Loucy (cell line): Measurements from ENCODE around the gene BST2.

Experiments
- H2AFZ ChIP-seq: fragments of 200-600 bp; sonication (generic); 2 replicates; pipeline ENCODE4 v1.6.0; 2016; ENCODE audit warnings: antibody characterized with exemption, mild to moderate bottlenecking, low read length, moderate library complexity
- H3F3A ChIP-seq: fragments of 200-600 bp; 2 replicates; pipeline ENCODE4 v1.6.0; 2016; ENCODE audit warnings: antibody characterized with exemption, low read depth, mild to moderate bottlenecking
- H3K27me3 ChIP-seq: fragments of 200-600 bp; sonication (generic); 2 replicates; pipeline ENCODE4 v1.6.1; 2014; ENCODE audit warnings: low read length, mild to moderate bottlenecking; ENCODE audit not compliant: insufficient read depth, poor library complexity, severe bottlenecking
- H3K36me3 ChIP-seq: fragments of 200-600 bp; sonication (generic); 2 replicates; pipeline ENCODE4 v1.6.1; 2016; ENCODE audit warnings: low read length; ENCODE audit not compliant: insufficient read depth
- H3K4me1 ChIP-seq: fragments of 200-600 bp; sonication (generic); 2 replicates; pipeline ENCODE4 v1.5.1; 2014; ENCODE audit warnings: low read length, mild to moderate bottlenecking; ENCODE audit not compliant: insufficient read depth, poor library complexity, severe bottlenecking
- H3K4me2 ChIP-seq: fragments of 200-600 bp; sonication (generic); 2 replicates; pipeline ENCODE4 v1.6.0; 2014; ENCODE audit warnings: antibody characterized with exemption, low read length, low read depth, mild to moderate bottlenecking; ENCODE audit not compliant: poor library complexity, severe bottlenecking
- H3K4me3 ChIP-seq: fragments of 200-600 bp; sonication (generic); 2 replicates; pipeline ENCODE4 v1.5.1; 2014; ENCODE audit warnings: low read length, mild to moderate bottlenecking, mixed read lengths; ENCODE audit not compliant: poor library complexity, severe bottlenecking
- H3K79me2 ChIP-seq: fragments of 200-600 bp; sonication (generic); 2 replicates; pipeline ENCODE4 v1.6.1; 2014; ENCODE audit warnings: low read length; ENCODE audit not compliant: insufficient read depth
- H3K9ac ChIP-seq: fragments of 200-600 bp; sonication (generic); 2 replicates; pipeline ENCODE4 v1.6.0; 2014; ENCODE audit warnings: mild to moderate bottlenecking, low read depth, low read length, moderate library complexity; ENCODE audit not compliant: poor library complexity, severe bottlenecking
- H3K9me2 ChIP-seq: fragments of 200-600 bp; sonication (generic); replicated peaks from 2 replicates; pipeline ENCODE4 v1.6.1; 2016; ENCODE audit warnings: low read depth, low read length, mixed read lengths
- H3K9me3 ChIP-seq: fragments of 200-600 bp; sonication (generic); 2 replicates; pipeline ENCODE4 v1.6.1; 2014; ENCODE audit warnings: mild to moderate bottlenecking, antibody characterized with exemption, low read length, low read depth; ENCODE audit not compliant: insufficient read depth
- H4K20me1 ChIP-seq: fragments of 200-600 bp; sonication (generic); 2 replicates; pipeline ENCODE4 v1.6.0; 2014; ENCODE audit warnings: antibody characterized with exemption, low read length, mild to moderate bottlenecking; ENCODE audit not compliant: insufficient read depth, poor library complexity, severe bottlenecking
- CTCF ChIP-seq: fragments of 200-600 bp; sonication (generic); conservative IDR thresholded peaks from 2 replicates; pipeline ENCODE4 v1.5.1; 2014; ENCODE audit warnings: mild to moderate bottlenecking, antibody characterized with exemption, low read length
- EZH2phosphoT487 ChIP-seq: fragments of 200-600 bp; IDR thresholded peaks from 2 replicates; pipeline ENCODE4 v1.6.1; 2018; ENCODE audit warnings: antibody characterized with exemption, mild to moderate bottlenecking, moderate library complexity, borderline replicate concordance

The BST2 gene

DNA sequence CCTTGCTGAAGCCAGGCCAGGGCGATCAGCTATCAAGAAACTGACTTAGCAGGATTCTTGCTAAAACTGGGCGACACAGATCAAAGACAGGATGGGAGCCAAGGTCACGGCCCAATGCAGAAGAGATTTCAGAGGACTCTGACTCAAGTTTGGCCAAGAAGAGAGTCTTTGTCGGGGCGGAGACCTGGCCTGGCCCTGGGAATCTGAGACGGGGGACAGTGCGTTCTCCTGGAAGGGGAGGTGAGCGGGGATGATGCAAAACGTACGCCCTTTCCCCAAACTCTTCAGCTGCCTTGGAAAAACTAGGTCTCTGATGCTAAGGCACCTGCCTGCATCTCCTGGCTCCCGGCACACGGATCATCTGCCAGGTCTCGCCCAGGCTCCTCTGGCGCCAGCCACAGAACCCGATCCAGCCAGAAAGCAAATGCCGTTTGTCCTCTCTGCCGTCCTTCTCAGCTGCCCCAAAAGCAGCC is 24.2 kb upstream of the BST2 start:
- H3K9me3 ChIP-seq, result no peaks in the 10 kb centered on the region
- H3K9ac ChIP-seq, result no peak overlapping the region
- H3K4me1 ChIP-seq, result peaks cover 5% of the 10 kb centered on the region
- H3K4me2 ChIP-seq, result no peak overlapping the region
- H3K36me3 ChIP-seq, result no peaks in the 10 kb centered on the region
- H3K9me2 ChIP-seq, result no peaks in the 10 kb centered on the region
- H3F3A ChIP-seq, result no peaks in the 10 kb centered on the region
- no peaks in the 10 kb centered on the region for H3K27me3 ChIP-seq
- no peak overlapping the region for H3K4me3 ChIP-seq
- H3K79me2 ChIP-seq, result no peaks in the 10 kb centered on the region
- H4K20me1 ChIP-seq, result no peaks in the 10 kb centered on the region
- no peak for TF ChIP-seq EZH2phosphoT487
- no peak for TF ChIP-seq CTCF
- H2AFZ ChIP-seq, result no peak overlapping the region

GRCh38 chr19:17424743-17425365 is 19.4 kb upstream of the BST2 start:
- H3K4me3 ChIP-seq, result no peak overlapping the region
- no peaks in the 10 kb centered on the region for H4K20me1 ChIP-seq
- no peak overlapping the region for H3K9ac ChIP-seq
- H2AFZ ChIP-seq, result no peak overlapping the region
- TF ChIP-seq CTCF (peak; percentile 49), EZH2phosphoT487 (no peak)
- peak overlapping the region; percentile 20 for H3K4me2 ChIP-seq
- H3F3A ChIP-seq, result no peaks in the 10 kb centered on the region
- peaks cover 7% of the 10 kb centered on the region; the same call in 1 of the 2 replicates for H3K79me2 ChIP-seq
- H3K9me2 ChIP-seq, result no peaks in the 10 kb centered on the region
- no peaks in the 10 kb centered on the region for H3K9me3 ChIP-seq
- H3K4me1 ChIP-seq, result peaks cover 15% of the 10 kb centered on the region
- no peaks in the 10 kb centered on the region for H3K36me3 ChIP-seq
- no peaks in the 10 kb centered on the region for H3K27me3 ChIP-seq

DNA sequence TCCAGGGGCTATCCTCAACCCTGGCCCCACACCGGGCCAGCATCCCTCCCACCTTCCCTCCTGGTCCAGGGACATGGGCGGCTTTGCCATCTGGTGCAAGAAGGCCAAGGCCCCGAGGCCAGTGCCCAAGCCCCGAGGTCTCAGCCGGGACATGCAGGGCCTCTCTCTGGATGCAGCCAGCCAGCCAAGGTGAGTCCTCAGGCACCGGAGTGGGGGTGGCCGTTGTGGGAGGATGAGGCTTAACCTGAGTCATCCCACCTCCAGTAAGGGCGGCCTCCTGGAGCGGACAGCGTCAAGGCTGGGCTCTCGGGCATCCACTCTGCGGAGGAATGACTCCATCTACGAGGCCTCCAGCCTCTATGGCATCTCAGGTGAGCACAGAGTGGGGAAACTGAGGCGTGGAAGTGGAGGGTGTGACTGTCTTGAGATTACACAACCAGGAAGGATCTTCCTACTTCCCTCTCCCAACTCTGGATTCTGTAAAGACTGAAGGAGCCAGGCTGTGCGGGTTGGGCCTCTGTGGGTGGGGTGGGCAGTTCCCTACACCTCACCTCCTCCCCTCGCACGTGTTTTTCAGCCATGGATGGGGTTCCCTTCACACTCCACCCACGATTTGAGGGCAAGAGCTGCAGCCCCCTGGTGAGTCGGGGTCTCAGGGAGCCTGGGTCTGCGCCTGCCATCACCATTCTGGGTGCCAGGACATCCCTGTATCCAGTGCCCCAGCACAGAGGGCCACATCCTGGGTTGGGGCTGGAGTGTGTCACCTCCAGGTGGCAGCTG is 18.2 kb upstream of the BST2 start:
- H3K9me3 ChIP-seq, result no peaks in the 10 kb centered on the region
- no peak overlapping the region for H3K4me2 ChIP-seq
- H3K9ac ChIP-seq, result no peak overlapping the region
- no peak for TF ChIP-seq CTCF
- TF ChIP-seq EZH2phosphoT487, result no peak
- no peaks in the 10 kb centered on the region for H3K9me2 ChIP-seq
- no peaks in the 10 kb centered on the region for H4K20me1 ChIP-seq
- no peak overlapping the region for H3K4me3 ChIP-seq
- no peak overlapping the region for H2AFZ ChIP-seq
- H3K4me1 ChIP-seq, result peaks cover 22% of the 10 kb centered on the region
- H3K79me2 ChIP-seq, result peaks cover 14% of the 10 kb centered on the region
- no peaks in the 10 kb centered on the region for H3K36me3 ChIP-seq
- H3F3A ChIP-seq, result no peaks in the 10 kb centered on the region
- no peaks in the 10 kb centered on the region for H3K27me3 ChIP-seq
